ENCODE measurements around the gene LHPP.

LHPP gene

GRCh38 chr10:124478515-124478914, 16.9 kb downstream of the LHPP start:
- Histone ChIP-seq H3K27me3 (ENCODE audit: insufficient read depth, poor library complexity, severe bottlenecking) (no peaks in the 10 kb centered on the region), H3K27ac (replicated peaks) (no peak overlapping the region), H3K4me3 (replicated peaks; ENCODE audit: insufficient read depth, low read length) (no peak overlapping the region)
- no peak for TF ChIP-seq SPI1 (IDR thresholded peaks at IDR 0.05; ENCODE audit: borderline replicate concordance, low read depth)
- TF ChIP-seq GABPA (IDR thresholded peaks at IDR 0.05; ENCODE audit: low read depth): no peak
- no peak for TF ChIP-seq POLR2AphosphoS5 (IDR thresholded peaks at IDR 0.05; ENCODE audit: low read depth)
- TF ChIP-seq CTCF (IDR thresholded peaks at IDR 0.05; ENCODE audit: insufficient read depth, low read length): no peak
- no peak for DNase-seq (ENCODE audit: low read depth in 1 of 2, low spot score in 1 of 2)

GRCh38 chr10:124480860-124481259, 19.2 kb downstream of the LHPP start:
- no peak overlapping the region for H3K27ac ChIP-seq (replicated peaks)
- TF ChIP-seq SPI1 (IDR thresholded peaks at IDR 0.05; ENCODE audit: borderline replicate concordance, low read depth) (no peak), POLR2AphosphoS5 (IDR thresholded peaks at IDR 0.05; ENCODE audit: low read depth) (no peak), GABPA (IDR thresholded peaks at IDR 0.05; ENCODE audit: low read depth) (no peak), CTCF (IDR thresholded peaks at IDR 0.05; ENCODE audit: insufficient read depth, low read length) (no peak), REST (IDR thresholded peaks at IDR 0.05; ENCODE audit: insufficient replicate concordance, low read depth) (no peak)

GRCh38 chr10:124481717-124482116, 20.1 kb downstream of the LHPP start:
- no peaks in the 10 kb centered on the region for H3K27me3 ChIP-seq (ENCODE audit: insufficient read depth, poor library complexity, severe bottlenecking)
- TF ChIP-seq POLR2AphosphoS5 (IDR thresholded peaks at IDR 0.05; ENCODE audit: low read depth) (no peak), SPI1 (IDR thresholded peaks at IDR 0.05; ENCODE audit: borderline replicate concordance, low read depth) (no peak), CTCF (IDR thresholded peaks at IDR 0.05; ENCODE audit: insufficient read depth, low read length) (no peak), GABPA (IDR thresholded peaks at IDR 0.05; ENCODE audit: low read depth) (no peak), REST (IDR thresholded peaks at IDR 0.05; ENCODE audit: insufficient replicate concordance, low read depth) (no peak)
- no peak overlapping the region for H3K4me3 ChIP-seq (replicated peaks; ENCODE audit: insufficient read depth, low read length)
- DNase-seq (ENCODE audit: low read depth in 1 of 2, low spot score in 1 of 2): no peak
- H3K27ac ChIP-seq (replicated peaks): no peak overlapping the region

More at GRCh38 chr10:124480860-124481259, 19.2 kb downstream of the LHPP start:
- Histone ChIP-seq H3K4me3 (replicated peaks; ENCODE audit: insufficient read depth, low read length) (no peak overlapping the region), H3K27me3 (ENCODE audit: insufficient read depth, poor library complexity, severe bottlenecking) (no peaks in the 10 kb centered on the region)
- no peak for DNase-seq (ENCODE audit: low read depth in 1 of 2, low spot score in 1 of 2)

GRCh38 chr10:124482236-124482800, 20.7 kb downstream of the LHPP start:
- Histone ChIP-seq H3K27me3 (ENCODE audit: insufficient read depth, poor library complexity, severe bottlenecking) (no peaks in the 10 kb centered on the region), H3K4me3 (replicated peaks; ENCODE audit: insufficient read depth, low read length) (no peak overlapping the region), H3K27ac (replicated peaks) (no peak overlapping the region)
- no peak for DNase-seq (ENCODE audit: low read depth in 1 of 2, low spot score in 1 of 2)
- no peak for TF ChIP-seq CTCF (IDR thresholded peaks at IDR 0.05; ENCODE audit: insufficient read depth, low read length)
- TF ChIP-seq REST (IDR thresholded peaks at IDR 0.05; ENCODE audit: insufficient replicate concordance, low read depth): no peak
- TF ChIP-seq POLR2AphosphoS5 (IDR thresholded peaks at IDR 0.05; ENCODE audit: low read depth): no peak
- no peak for TF ChIP-seq GABPA (IDR thresholded peaks at IDR 0.05; ENCODE audit: low read depth)
- TF ChIP-seq SPI1 (IDR thresholded peaks at IDR 0.05; ENCODE audit: borderline replicate concordance, low read depth): no peak
